HCEC 1CT (cell line): ENCODE data around the gene TIMP3.
"Not testable (repeated sequence)": the region's sequence is repeated elsewhere in the genome, so short reads cannot be mapped to it uniquely, and the experiment has no call there.

Experiments used
- DNase-seq: peaks from one replicate; pipeline ENCODE4 v3.0.0-alpha.2; 2017

Gene TIMP3

DNA sequence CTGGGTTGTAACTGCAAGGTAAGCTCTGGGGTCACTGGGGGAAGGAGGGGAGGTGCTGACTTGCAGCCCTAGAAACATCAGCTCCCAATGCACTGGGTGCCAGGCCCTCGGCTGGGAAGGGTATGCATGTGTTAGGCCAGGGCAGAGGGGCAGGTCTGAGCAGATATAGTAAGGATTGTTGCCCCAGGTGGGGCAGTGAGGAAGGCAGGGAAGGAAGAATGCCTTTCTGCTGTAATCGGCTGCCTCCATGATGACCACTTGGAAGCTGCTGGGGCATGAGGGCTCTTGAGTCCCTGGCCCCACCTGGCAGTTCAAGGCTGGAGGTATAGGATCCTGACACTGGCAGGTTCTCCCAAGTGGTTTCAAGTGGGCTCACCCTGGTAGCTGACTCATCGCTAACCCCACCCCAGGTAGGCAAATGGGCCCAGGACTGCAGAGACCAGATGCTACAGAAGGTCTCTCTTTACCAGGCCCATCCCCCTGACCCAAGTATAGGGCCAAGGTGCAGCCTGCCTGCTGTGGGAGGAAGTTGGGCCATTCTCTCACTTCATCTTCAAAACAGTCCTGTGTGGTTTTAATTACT, 56.7 kb downstream of the TIMP3 start:
- DNase-seq, result no peak

DNA sequence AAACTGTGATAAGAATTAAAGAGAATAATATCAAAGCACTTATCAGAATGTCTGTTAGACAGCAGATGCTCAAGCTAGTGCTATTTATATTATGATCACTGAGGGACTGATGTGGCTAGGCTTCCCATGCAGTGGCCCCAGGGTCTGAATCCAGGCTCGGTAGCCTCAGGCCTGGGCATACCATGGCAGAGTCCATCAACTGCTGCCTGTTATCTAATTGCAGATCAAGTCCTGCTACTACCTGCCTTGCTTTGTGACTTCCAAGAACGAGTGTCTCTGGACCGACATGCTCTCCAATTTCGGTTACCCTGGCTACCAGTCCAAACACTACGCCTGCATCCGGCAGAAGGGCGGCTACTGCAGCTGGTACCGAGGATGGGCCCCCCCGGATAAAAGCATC, 57.5 kb downstream of the TIMP3 start:
- no peak for DNase-seq

DNA sequence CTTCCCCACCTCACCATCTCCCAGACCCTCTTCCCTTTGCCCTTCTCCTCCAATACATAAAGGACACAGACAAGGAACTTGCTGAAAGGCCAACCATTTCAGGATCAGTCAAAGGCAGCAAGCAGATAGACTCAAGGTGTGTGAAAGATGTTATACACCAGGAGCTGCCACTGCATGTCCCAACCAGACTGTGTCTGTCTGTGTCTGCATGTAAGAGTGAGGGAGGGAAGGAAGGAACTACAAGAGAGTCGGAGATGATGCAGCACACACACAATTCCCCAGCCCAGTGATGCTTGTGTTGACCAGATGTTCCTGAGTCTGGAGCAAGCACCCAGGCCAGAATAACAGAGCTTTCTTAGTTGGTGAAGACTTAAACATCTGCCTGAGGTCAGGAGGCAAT, 58.2 kb downstream of the TIMP3 start:
- DNase-seq, result no peak

GRCh38 chr22:32861330-32861729, 59.8 kb downstream of the TIMP3 start:
- DNase-seq, result no peak

DNA sequence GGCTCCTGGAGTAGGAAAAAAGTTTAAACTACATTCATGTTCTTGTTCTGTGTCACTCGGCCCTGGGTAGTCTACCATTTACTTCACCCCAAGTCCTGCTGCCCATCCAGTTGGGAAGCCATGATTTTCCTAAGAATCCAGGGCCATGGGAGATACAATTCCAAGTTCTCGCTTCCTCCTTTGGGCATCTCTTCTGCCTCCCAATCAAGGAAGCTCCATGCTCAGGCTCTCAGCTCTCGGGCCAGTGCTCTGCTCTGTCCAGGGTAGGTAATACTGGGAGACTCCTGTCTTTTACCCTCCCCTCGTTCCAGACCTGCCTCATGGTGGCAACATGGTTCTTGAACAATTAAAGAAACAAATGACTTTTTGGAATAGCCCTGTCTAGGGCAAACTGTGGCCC, 60.6 kb downstream of the TIMP3 start:
- no peak for DNase-seq

DNA sequence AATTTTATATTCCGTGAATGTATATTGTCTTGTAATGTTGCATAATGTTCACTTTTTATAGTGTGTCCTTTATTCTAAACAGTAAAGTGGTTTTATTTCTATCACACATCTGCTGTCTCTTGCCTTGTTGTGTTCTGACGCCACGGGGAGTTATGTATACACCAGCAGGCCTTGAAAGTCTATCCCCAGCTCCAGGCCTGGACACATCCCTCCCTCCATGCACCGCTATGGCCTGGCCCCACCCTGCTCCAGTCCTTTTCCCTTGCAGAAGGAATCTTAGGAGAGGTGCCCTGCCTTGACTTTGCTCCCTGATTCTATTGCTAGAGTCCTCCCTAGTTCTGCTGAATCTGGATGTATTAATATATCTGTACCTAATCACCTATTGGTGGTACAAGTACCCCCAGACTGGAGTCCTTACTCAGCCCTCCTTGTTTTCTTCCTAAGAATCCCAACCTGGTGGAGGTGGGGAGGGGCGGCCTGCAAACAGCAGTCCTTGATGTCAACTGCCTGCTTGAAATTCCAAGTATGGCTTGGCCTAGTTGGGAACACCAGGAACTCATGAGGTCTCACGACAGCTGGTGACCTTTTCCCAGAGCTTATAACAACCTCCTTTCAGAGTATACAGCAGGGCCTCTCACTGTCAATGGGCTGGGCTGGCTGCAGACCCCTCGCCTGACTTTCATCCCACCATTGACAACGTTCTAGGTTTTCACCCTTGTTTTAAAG, 61.6 kb downstream of the TIMP3 start:
- no peak for DNase-seq

GRCh38 chr22:32864041-32864440, 62.5 kb downstream of the TIMP3 start:
- no peak for DNase-seq

GRCh38 chr22:32864596-32864995, 63.1 kb downstream of the TIMP3 start:
- no peak for DNase-seq

DNA sequence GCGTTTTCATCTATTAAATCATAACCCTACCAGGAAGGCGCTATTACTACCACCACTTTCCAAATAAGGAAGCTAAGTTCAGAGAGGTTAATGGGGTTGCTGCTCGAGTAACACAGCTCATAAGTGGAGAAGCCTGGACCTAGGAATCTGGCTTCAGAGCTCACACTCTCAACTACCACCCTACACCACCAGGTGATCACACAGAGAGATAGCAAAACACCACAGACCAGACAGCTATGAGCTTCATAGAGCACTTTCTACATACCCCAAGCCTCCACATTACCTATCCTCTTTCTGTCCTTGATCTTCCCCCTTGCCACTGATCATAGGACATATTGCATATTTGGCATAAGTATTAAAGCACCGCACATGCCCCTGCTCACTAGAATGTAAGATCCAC, 65.4 kb downstream of the TIMP3 start:
- DNase-seq, result no peak

GRCh38 chr22:32868946-32869345, 67.4 kb downstream of the TIMP3 start:
- DNase-seq, result no peak

GRCh38 chr22:32870474-32870873, 69.0 kb downstream of the TIMP3 start:
- DNase-seq, result no peak

DNA sequence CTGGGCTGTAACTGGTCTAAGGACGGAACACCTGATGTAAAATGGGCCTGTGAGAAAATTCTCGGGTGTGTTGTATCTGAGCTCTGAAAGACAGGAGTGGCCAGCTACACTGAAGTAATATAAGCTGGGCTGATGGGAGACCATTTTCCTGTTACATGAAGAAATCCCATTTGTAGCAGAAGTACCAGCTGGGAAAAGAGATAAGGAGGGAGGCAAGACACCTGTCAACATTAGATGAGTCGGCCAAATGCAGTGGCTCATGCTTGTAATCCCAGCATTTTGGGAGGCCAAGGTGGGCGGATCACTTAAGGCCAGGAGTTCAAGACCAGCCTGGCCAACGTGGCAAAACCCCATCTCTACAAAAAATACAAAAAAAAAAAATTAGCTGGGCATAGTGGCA, 72.1 kb downstream of the TIMP3 start:
- not testable (repeated sequence) for DNase-seq

DNA sequence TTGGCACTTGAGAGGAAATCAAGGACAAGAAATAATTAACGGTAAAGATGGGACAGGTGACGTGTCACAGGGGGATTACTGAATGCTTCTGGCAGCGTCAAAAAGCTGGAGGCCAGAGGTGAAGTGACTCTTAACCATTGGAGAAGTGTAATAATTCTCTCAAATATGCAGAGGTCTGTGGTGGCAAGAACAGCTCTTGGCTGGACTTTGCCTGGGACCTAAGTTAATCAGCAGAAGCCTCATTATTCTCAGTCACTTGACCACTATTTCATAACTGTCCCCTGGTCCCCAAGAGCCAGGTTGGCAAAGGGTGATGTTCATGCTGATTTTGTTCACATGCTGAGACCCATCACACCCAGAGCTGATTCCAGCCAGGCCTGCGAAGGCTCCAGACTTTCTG, 72.9 kb downstream of the TIMP3 start:
- DNase-seq, result no peak

DNA sequence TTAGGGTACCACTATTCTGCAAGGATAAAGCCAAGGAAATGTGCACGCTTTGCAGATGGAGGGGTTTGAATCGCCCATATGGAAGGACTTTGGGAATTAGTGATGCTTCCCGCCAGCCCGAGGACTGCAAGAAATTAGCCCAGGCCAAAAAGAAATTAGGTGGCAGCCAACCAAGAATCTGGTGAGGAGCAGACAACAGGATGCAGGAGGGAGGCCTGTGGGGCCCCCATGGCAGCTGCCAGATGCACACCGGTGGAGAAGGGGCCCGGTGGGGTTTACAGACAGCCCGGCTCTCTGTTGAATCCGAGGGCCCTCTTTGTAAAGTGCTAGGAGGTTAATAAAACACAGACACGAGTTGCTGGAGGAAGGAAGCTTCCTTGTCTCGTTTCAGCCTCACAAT, 73.5 kb downstream of the TIMP3 start:
- DNase-seq, result no peak

- no peak for DNase-seq
Observed at GRCh38 chr22:32876516-32876915, 75.0 kb downstream of the TIMP3 start.

- no peak for DNase-seq
Observed at GRCh38 chr22:32877196-32877595, 75.7 kb downstream of the TIMP3 start.

DNA sequence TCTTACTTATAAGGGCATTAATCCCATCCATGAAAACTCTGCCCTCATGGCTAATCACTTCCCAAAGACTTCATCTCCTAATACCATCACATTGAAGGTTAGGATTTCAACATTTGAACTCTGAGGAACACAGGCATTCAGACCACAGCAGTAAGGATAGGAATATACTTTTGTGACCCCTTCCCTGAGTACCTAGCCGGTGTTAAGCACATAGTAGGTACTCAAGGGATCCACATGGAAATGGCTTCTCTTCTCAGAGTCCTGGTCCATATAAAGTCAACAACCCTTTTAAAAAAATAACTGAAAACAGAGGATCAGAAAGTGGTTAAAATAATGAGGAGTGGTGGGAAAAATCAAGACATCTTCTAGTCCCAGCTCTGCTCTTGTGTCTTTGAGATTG, 78.0 kb downstream of the TIMP3 start:
- no peak for DNase-seq

DNA sequence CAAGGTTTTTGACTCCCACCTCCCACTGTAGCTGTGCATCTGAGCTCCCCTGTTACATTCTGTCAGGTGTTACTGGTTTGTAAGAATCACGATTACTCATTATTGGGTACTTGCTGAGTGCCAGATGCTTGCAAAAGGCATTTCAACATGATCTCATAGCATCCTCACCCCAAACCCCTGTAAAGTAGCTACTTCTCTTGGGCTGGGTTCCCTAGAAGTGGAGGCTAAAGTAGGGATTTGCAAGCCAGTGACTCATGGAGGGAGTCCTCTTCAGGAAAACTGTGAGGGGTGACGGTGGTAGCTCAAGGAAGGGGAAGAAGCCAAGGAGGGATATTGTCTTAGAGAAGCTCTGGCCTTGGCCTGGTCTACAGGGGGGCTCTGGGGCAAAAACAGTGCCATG, 78.6 kb downstream of the TIMP3 start:
- DNase-seq, result no peak

- no peak for DNase-seq
Observed at GRCh38 chr22:32880505-32880892, 79.0 kb downstream of the TIMP3 start.

- DNase-seq, result no peak
Observed at GRCh38 chr22:32880893-32881596, 79.5 kb downstream of the TIMP3 start.

GRCh38 chr22:32882360-32882755, 80.9 kb downstream of the TIMP3 start:
- no peak for DNase-seq

DNA sequence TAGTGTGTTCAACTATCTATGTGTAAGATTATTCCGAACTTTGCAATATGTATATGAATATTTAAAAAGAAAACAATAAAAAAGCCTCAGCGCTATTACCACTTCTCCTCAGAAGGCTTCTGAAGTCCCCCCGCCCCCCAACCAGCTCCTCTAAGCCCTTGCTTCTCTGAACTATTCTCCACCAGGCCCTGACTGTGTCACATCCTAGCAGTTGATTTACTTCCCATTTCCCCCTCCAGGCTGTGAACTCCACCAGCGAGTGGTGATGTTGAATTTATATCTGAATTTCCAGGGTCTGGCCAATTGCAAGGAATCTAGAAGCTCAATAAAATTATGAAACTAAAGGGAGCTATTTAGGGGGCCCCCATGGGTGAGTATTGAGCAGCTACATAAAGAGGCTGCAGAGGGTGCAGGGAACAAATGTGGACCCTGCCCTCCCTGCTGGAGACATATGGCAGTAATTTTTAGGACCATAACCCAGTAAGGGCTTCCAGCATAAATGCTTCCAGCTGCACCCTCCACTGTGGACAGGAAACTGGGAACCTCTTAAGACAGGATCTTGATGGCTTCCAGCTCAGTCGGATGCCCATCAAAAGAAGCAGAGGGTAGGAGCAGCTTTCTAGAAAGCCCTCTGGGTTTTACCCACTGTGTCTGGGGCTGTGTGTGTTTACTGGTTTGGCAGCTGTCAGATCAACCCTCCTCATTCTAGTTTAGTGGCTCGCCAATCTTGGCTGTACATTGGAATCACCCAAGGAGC, 81.4 kb downstream of the TIMP3 start:
- DNase-seq, result no peak

DNA sequence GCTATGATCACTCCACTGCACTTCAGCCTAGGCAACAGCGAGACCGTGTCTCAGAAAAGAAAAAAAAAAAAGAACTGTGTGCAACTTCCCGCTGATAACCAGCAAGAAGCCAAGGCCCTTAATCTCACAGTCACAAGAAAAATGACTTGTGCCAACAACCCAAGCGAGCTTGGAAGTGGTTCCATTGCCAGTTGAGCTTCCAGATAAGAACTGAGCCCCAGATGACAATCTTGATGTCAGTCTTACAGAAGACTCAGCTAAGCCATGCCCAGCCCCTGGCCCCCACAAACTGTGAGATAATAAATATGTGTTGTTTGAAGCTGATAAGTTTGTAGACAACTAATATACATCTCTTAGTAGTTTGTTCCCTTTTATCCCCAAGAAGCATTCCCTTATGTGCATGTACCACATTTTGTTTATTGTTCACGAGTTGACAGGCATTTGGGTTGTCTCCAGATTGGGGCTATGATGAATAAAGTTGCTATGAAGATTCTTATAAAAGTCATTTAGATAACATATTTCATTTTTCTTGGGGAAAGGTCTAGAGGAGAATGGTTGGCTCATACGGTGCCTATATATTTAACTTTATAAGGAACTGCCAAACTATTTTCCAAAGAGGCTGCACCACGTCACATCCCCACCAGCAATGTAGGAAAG, 85.9 kb downstream of the TIMP3 start:
- DNase-seq, result no peak
